Endothelial cell of umbilical vein (primary cell): ENCODE results near the gene BAG2. TPM values are rescaled to one million over a fixed set of nuclear protein-coding genes. Genes with fewer than 3 reads are reported as not detected.

Experiments
- BruUV-seq: library from RNA; stranded (reverse); fragments of 400-500 nt; replicated peaks from 2 replicates; lab custom pipeline; 2021; lab: Mats Ljungman, UMichigan
- CTCF ChIA-PET: fragments of 300-600, 350-600 bp; sonication (Branson Sonifier 250); formaldehyde crosslinking; loops from one replicate; lab custom pipeline; 2021; ENCODE audit warnings: antibody characterized with exemption, inconsistent platforms; lab: Charles Lee
- POLR2A ChIA-PET: fragments of 300-600, 350-600 bp; sonication (Branson Sonifier 250); formaldehyde crosslinking; loops from one replicate; lab custom pipeline; 2021; ENCODE audit warnings: antibody characterized with exemption, inconsistent platforms; lab: Charles Lee
- DNase-seq: peaks from one replicate; pipeline ENCODE4 v3.0.0-alpha.2; 2011; ENCODE audit warnings: low read depth, low spot score
- FAIRE-seq: peaks from 2 replicates; lab custom pipeline; 2011; peaks lifted over from hg19 to GRCh38; lab: Jason Lieb, UNC
- H2AFZ ChIP-seq: 2 replicates; pipeline ENCODE4 v1.6.0; 2012; ENCODE audit warnings: low read depth, low read length, control low read depth, inconsistent platforms
- H3K27ac ChIP-seq: 2 replicates; pipeline ENCODE4 v1.5.1; 2011; ENCODE audit warnings: low read depth, mild to moderate bottlenecking, control low read depth, low read length, moderate library complexity; ENCODE audit not compliant: insufficient read depth
- H3K27me3 ChIP-seq, 2 experiments: 2 replicates each; pipeline versions ENCODE4 v1.6.0 to v1.6.1; 2011; ENCODE audit warnings: low read length in 2 of 2, mixed read lengths in 1 of 2; ENCODE audit not compliant: control insufficient read depth in 2 of 2, insufficient read depth in 2 of 2
- H3K36me3 ChIP-seq, 2 experiments: 2 replicates in 1 of 2; 3 replicates in 1 of 2; pipeline ENCODE4 v1.5.1; 2011; ENCODE audit warnings: low read length in 2 of 2, mild to moderate bottlenecking in 1 of 2, moderate library complexity in 1 of 2; ENCODE audit not compliant: control insufficient read depth in 2 of 2, insufficient read depth in 2 of 2; ENCODE audit errors: extremely low read depth in 1 of 2
- H3K4me1 ChIP-seq: 3 replicates; pipeline ENCODE4 v1.5.1; 2011; ENCODE audit warnings: mild to moderate bottlenecking, low read length; ENCODE audit not compliant: control insufficient read depth, insufficient read depth; ENCODE audit errors: extremely low read depth
- H3K4me2 ChIP-seq: 2 replicates; pipeline ENCODE4 v1.6.1; 2011; ENCODE audit warnings: low read length, control low read depth, mixed read lengths; ENCODE audit not compliant: insufficient read depth
- H3K4me3 ChIP-seq, 3 experiments: fragments of 200-600 bp in 1 of 3; sonication (generic), shearing (Covaris generic) in 1 of 3; replicated peaks in 1 of 3; 2 replicates each; pipeline ENCODE4 v1.5.1; 2011 to 2016; ENCODE audit warnings: control low read depth in 3 of 3, low read length in 3 of 3, mild to moderate bottlenecking in 2 of 3, inconsistent platforms in 1 of 3, low read depth in 1 of 3, moderate library complexity in 1 of 3; ENCODE audit not compliant: insufficient read depth in 1 of 3
- H3K79me2 ChIP-seq: 2 replicates; pipeline ENCODE4 v1.6.0; 2012; ENCODE audit warnings: low read length, inconsistent platforms; ENCODE audit not compliant: control insufficient read depth, insufficient read depth
- H3K9ac ChIP-seq: replicated peaks from 2 replicates; pipeline ENCODE3; 2011; ENCODE audit warnings: low read length, control low read depth; ENCODE audit not compliant: insufficient read depth; ENCODE audit errors: extremely low read depth
- H3K9me1 ChIP-seq: replicated peaks from 3 replicates; pipeline ENCODE4 v1.6.0; 2011; ENCODE audit warnings: mild to moderate bottlenecking, low read length; ENCODE audit not compliant: control insufficient read depth, insufficient read depth; ENCODE audit errors: extremely low read depth
- H3K9me3 ChIP-seq: replicated peaks from 2 replicates; pipeline ENCODE4 v1.5.1; 2012; ENCODE audit warnings: low read length, inconsistent platforms; ENCODE audit not compliant: control insufficient read depth, insufficient read depth
- H4K20me1 ChIP-seq: replicated peaks from 2 replicates; pipeline ENCODE3; 2011; ENCODE audit warnings: mild to moderate bottlenecking, low read length; ENCODE audit not compliant: control insufficient read depth, insufficient read depth; ENCODE audit errors: extremely low read depth
- EZH2 ChIP-seq: IDR thresholded peaks from 2 replicates; pipeline ENCODE4 v1.6.1; 2012; ENCODE audit warnings: borderline replicate concordance, low read depth, mild to moderate bottlenecking, moderate library complexity, low read length, inconsistent platforms; ENCODE audit not compliant: severe bottlenecking
- FOS ChIP-seq: IDR thresholded peaks from 2 replicates; pipeline ENCODE4 v1.6.1; 2011; ENCODE audit warnings: mild to moderate bottlenecking, low read length, moderate library complexity, borderline replicate concordance; ENCODE audit not compliant: insufficient read depth
- GATA2 ChIP-seq: IDR thresholded peaks from 2 replicates; pipeline ENCODE4 v1.7.0; 2011; ENCODE audit warnings: low read depth, mild to moderate bottlenecking, moderate library complexity, mixed read lengths, low read length; ENCODE audit not compliant: insufficient read length, insufficient read depth
- JUN ChIP-seq: IDR thresholded peaks from 2 replicates; pipeline ENCODE4 v1.6.1; 2011; ENCODE audit warnings: borderline replicate concordance, low read depth; ENCODE audit not compliant: insufficient read length, insufficient read depth
- MAX ChIP-seq: IDR thresholded peaks from 2 replicates; pipeline ENCODE4 v1.6.1; 2011; ENCODE audit not compliant: insufficient read depth, insufficient read length
- MYC ChIP-seq: IDR thresholded peaks from one replicate; pipeline ENCODE4 v1.6.1; 2011; ENCODE audit warnings: mild to moderate bottlenecking, low read depth, low read length
- POLR2A ChIP-seq: IDR thresholded peaks from 2 replicates; pipeline ENCODE4 v1.6.1; 2012; ENCODE audit warnings: low read depth, mild to moderate bottlenecking, control low read depth, low read length
- POLR2AphosphoS5 ChIP-seq: IDR thresholded peaks from 2 replicates; pipeline ENCODE4 v1.6.1; 2012; ENCODE audit warnings: low read depth, mild to moderate bottlenecking, control low read depth, low read length, moderate library complexity; ENCODE audit not compliant: insufficient read depth
- dilution Hi-C: fragments of 300-500 bp; cut with MboI; formaldehyde crosslinking; loops from one replicate; pipeline ENCODE4 v1.15.0; 2019; ENCODE audit warnings: low sequenced_read_pairs; ENCODE audit not compliant: extremely low pct_ligation_motif_present
- intact Hi-C: fragments of 100-400 bp; cut with micrococcal nuclease; formaldehyde crosslinking; loops from one replicate; pipeline ENCODE4 v1.10.0; 2022
- polyA plus RNA-seq, 4 experiments: library from polyadenylated mRNA; depleted of rRNA in 3 of 4; stranded (reverse) in 3 of 4; unstranded in 1 of 4; fragments of >200 nt; gene quantifications; 2 replicates each; pipeline versions ENCODE4 v1.2.1 to v1.2.3, GENCODE V29; 2011 to 2012; ENCODE audit warnings: missing spikeins in 1 of 4
- total RNA-seq: library from RNA; stranded (reverse); gene quantifications from 2 replicates; pipeline ENCODE4 v1.2.3, GENCODE V29; 2021
- TF ChIP-seq, protein P1 (sequence below), 2 donors: IDR thresholded peaks; 1 replicate in 1 of 2; 2 replicates in 1 of 2; pipeline ENCODE4 v1.5.1; 2011; ENCODE audit warnings: low read length in 2 of 2, mild to moderate bottlenecking in 2 of 2, moderate library complexity in 2 of 2, control low read depth in 1 of 2, inconsistent platforms in 1 of 2, low read depth in 1 of 2; ENCODE audit not compliant: insufficient read depth in 1 of 2; ENCODE audit errors: extremely low read depth in 1 of 2

BAG2 gene
- total and polyA plus RNA-seq, 2 donors (not counting 3 experiments of a cell fraction or from before 2014, with no cell fraction given) = 1.1 to 3.9 TPM

GRCh38 chr6:57141451-57142177 is 30.5 kb upstream of the BAG2 start:
- H3K36me3 ChIP-seq = peaks cover 0 to 2% of the 10 kb centered on the region in 2 experiments
- H3K4me2 ChIP-seq = no peak overlapping the region
- no peak overlapping the region for H2AFZ ChIP-seq
- BruUV-seq = no TSS peak
- no peak for DNase-seq
- intact Hi-C loops (no loop called here), dilution Hi-C loops (no loop called here)
- H3K9me3 ChIP-seq = no peaks in the 10 kb centered on the region
- TF ChIP-seq POLR2AphosphoS5 (no peak), JUN (no peak), POLR2A (no peak), MYC (no peak), FOS (no peak), GATA2 (no peak), MAX (no peak), EZH2 (no peak)
- TF ChIP-seq, protein P1, sequence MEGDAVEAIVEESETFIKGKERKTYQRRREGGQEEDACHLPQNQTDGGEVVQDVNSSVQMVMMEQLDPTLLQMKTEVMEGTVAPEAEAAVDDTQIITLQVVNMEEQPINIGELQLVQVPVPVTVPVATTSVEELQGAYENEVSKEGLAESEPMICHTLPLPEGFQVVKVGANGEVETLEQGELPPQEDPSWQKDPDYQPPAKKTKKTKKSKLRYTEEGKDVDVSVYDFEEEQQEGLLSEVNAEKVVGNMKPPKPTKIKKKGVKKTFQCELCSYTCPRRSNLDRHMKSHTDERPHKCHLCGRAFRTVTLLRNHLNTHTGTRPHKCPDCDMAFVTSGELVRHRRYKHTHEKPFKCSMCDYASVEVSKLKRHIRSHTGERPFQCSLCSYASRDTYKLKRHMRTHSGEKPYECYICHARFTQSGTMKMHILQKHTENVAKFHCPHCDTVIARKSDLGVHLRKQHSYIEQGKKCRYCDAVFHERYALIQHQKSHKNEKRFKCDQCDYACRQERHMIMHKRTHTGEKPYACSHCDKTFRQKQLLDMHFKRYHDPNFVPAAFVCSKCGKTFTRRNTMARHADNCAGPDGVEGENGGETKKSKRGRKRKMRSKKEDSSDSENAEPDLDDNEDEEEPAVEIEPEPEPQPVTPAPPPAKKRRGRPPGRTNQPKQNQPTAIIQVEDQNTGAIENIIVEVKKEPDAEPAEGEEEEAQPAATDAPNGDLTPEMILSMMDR (IDR thresholded peaks at IDR 0.05; ENCODE audit: extremely low read depth in 1 of 2, insufficient read depth in 1 of 2, low read depth in 1 of 2, low read length in 2 of 2) = no peak
- H3K79me2 ChIP-seq = no peaks in the 10 kb centered on the region
- H3K9me1 ChIP-seq = no peaks in the 10 kb centered on the region
- no peak overlapping the region for H3K9ac ChIP-seq
- no peaks in the 10 kb centered on the region for H3K27me3 ChIP-seq
- no peak overlapping the region for H3K27ac ChIP-seq
- no peak overlapping the region for H3K4me3 ChIP-seq
- FAIRE-seq = no peak
- H4K20me1 ChIP-seq = no peaks in the 10 kb centered on the region
- ChIA-PET POLR2A (interaction anchor here (0.6 kb wide), 1 partner anchor 49 kb away, joined by 3 read pairs; no protein-coding TSS in a partner anchor), CTCF (no interaction called here)
- H3K4me1 ChIP-seq = no peaks in the 10 kb centered on the region
